IPS-20b (cell line): ENCODE results near the gene ANAPC1.
"Not testable (repeated sequence)": the region's sequence is repeated elsewhere in the genome, so short reads cannot be mapped to it uniquely, and the experiment has no call there.

Experiments
- H3K27ac ChIP-seq: one replicate; pipeline ENCODE4 v1.5.1; 2013; ENCODE audit warnings: low read length
- H3K27me3 ChIP-seq: 2 replicates; pipeline ENCODE4 v1.6.1; 2013; ENCODE audit warnings: mild to moderate bottlenecking, low read length, inconsistent platforms; ENCODE audit not compliant: insufficient read depth
- H3K36me3 ChIP-seq: 2 replicates; pipeline ENCODE4 v1.6.1; 2013; ENCODE audit warnings: low read depth, mild to moderate bottlenecking, inconsistent platforms, low read length, moderate library complexity; ENCODE audit not compliant: insufficient read depth
- H3K4me1 ChIP-seq: 2 replicates; pipeline ENCODE4 v1.6.1; 2013; ENCODE audit warnings: mild to moderate bottlenecking, control low read depth, inconsistent platforms, low read length, moderate library complexity; ENCODE audit not compliant: insufficient read depth
- H3K4me3 ChIP-seq: 2 replicates; pipeline ENCODE4 v1.5.1; 2013; ENCODE audit warnings: mild to moderate bottlenecking, low read length, inconsistent platforms
- H3K9ac ChIP-seq: 2 replicates; pipeline ENCODE4 v1.6.1; 2013; ENCODE audit warnings: low read depth, mild to moderate bottlenecking, inconsistent platforms, low read length, moderate library complexity
- H3K9me3 ChIP-seq: 2 replicates; pipeline ENCODE4 v1.6.1; 2013; ENCODE audit warnings: mild to moderate bottlenecking, low read depth, low read length, inconsistent platforms; ENCODE audit not compliant: insufficient read depth

Gene ANAPC1

GRCh38 chr2:111772180-111772579 is 111.8 kb downstream of the ANAPC1 start:
- H3K27ac ChIP-seq, H3K36me3 ChIP-seq, H3K9me3 ChIP-seq: not testable (repeated sequence)

DNA sequence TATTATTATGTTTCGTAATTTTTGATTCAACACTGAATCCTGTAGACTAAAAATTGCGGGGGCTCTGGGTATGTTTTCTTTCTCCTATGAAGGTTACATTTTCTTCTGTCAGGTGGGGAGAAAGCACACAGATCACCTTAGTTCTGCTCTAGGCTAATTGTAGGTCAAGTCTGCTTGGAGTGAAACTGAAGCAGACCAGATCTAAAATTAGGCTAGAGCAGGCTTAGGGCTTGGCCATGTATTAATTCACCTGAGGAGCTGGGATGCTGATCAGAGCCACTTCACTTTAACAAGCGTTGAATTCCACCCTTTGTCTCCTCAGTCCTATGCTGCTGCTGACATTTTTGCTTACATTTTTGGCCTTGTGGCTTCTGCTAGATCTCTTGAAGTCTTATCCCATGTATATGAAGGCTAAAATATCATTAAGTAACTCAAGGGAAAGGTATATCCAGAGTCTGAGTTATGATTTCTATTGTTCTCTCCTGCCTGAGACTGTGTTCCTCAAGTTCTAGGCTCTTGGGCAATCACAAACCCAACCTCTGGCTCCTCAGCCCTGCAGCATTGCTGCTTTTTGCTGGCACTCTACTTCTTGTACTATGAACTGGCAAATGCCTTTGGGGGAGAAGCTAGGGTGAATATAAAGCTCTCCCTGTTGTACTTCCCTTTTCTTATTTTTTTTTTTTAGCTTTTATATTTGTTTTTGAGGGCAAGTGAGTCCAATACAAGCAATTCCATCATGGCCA is 112.9 kb downstream of the ANAPC1 start:
- not testable (repeated sequence) for H3K9me3 ChIP-seq, H3K4me1 ChIP-seq, H3K4me3 ChIP-seq, H3K27me3 ChIP-seq, H3K9ac ChIP-seq, H3K36me3 ChIP-seq, H3K27ac ChIP-seq

More at GRCh38 chr2:111772180-111772579, 111.8 kb downstream of the ANAPC1 start:
- H3K27me3 ChIP-seq, H3K4me1 ChIP-seq, H3K4me3 ChIP-seq, H3K9ac ChIP-seq: not testable (repeated sequence)

DNA sequence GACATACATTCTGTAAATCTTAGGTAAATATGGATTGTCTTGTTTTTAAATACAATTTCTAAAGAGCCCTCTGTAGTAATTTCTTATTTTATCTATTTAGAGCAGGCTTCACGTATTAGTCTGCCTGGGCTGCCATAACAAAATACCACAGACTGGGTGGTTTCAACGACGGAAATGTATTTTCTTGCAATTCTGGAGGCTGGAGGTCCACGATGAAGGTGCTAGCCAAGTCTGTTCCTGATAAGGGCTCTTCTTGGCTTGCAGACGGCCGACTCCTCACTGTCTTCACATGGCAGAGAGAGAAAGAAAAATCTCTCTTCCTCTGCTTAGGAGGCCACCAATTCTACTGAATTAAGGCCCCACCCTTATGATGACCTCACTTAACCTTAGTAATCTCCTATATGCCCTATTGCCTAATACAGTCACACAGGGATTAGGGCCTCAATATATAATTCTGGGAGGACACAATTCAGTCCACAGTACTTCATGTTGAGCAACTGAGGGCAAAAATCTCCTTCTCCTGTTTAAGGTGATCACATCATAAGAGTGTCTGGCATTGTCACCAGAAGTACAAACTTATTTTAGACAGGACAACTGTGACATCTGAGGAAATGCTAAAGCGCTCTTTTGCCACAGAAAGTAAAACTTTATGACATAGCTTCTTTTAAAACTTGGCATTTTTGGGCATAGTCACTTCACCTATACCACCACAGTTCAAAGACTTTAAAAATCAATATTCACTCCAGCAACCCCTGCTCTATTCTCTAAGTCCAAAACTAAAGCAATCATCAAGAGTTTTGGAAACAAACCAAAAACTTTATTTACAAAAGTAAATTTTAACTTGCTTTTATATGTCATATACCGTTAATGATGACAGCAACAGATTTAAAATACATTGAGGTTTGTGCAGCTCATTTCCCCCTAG is 115.5 kb downstream of the ANAPC1 start:
- H3K36me3 ChIP-seq, H3K4me3 ChIP-seq, H3K9me3 ChIP-seq, H3K9ac ChIP-seq, H3K27ac ChIP-seq, H3K4me1 ChIP-seq, H3K27me3 ChIP-seq: not testable (repeated sequence)

GRCh38 chr2:111767087-111767486 is 116.9 kb downstream of the ANAPC1 start:
- H3K27ac ChIP-seq, H3K9ac ChIP-seq, H3K4me1 ChIP-seq, H3K27me3 ChIP-seq, H3K9me3 ChIP-seq, H3K36me3 ChIP-seq, H3K4me3 ChIP-seq: not testable (repeated sequence)

DNA sequence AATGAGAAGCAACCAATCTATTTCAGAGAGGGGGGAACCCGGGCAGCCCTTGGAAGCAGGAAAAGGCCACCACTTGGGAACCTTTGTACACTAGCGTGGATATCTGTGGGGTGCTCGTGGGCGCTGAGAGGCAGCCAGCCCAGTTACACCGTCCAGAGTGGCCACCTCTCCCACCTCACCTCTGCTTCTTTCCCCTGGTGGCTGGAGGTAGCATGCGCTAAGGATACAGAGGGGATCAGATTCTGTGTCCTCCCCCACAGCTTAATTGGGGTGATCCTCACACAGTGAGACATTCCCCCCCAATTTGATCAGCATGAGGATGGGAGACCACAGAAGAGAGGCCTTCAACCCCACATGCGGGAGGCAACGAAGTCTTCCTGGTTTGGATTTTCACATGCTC is 117.7 kb downstream of the ANAPC1 start:
- not testable (repeated sequence) for H3K27ac ChIP-seq, H3K36me3 ChIP-seq, H3K27me3 ChIP-seq, H3K9me3 ChIP-seq, H3K4me1 ChIP-seq, H3K9ac ChIP-seq, H3K4me3 ChIP-seq

GRCh38 chr2:111764151-111764550 is 119.8 kb downstream of the ANAPC1 start:
- not testable (repeated sequence) for H3K9ac ChIP-seq, H3K27ac ChIP-seq, H3K36me3 ChIP-seq, H3K4me3 ChIP-seq, H3K9me3 ChIP-seq, H3K27me3 ChIP-seq, H3K4me1 ChIP-seq

- H3K27ac ChIP-seq, H3K27me3 ChIP-seq, H3K9me3 ChIP-seq, H3K4me1 ChIP-seq, H3K36me3 ChIP-seq, H3K9ac ChIP-seq, H3K4me3 ChIP-seq: not testable (repeated sequence)
These were observed 123.2 kb downstream of the ANAPC1 start for GRCh38 chr2:111760697-111761284.

- not testable (repeated sequence) for H3K27ac ChIP-seq, H3K36me3 ChIP-seq, H3K4me1 ChIP-seq, H3K4me3 ChIP-seq, H3K9ac ChIP-seq, H3K9me3 ChIP-seq, H3K27me3 ChIP-seq
These were observed 131.5 kb downstream of the ANAPC1 start for GRCh38 chr2:111752533-111752932.

- H3K4me1 ChIP-seq, H3K27me3 ChIP-seq, H3K36me3 ChIP-seq, H3K9ac ChIP-seq, H3K27ac ChIP-seq, H3K9me3 ChIP-seq, H3K4me3 ChIP-seq: not testable (repeated sequence)
These were observed 133.4 kb downstream of the ANAPC1 start for GRCh38 chr2:111750641-111751040.

DNA sequence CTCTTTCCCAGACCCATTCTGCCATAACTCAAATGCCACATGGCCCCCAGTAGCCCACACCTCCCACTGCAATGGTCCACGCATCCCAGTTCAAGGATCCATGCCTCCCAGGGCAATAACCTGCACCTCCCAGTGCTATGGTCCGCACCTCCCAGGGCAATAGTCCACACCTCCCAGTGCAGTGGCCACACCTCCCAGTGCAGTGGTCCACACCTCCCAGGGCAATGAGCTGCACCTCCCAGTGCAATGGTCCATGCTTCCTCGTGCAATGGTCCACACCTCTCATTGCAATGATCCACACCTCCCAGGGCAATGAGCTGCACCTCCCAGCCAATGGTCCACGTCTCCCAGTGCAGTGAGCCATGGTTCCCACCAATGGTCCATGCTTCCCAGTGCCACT is 135.6 kb downstream of the ANAPC1 start:
- H3K4me1 ChIP-seq, H3K9ac ChIP-seq, H3K27ac ChIP-seq, H3K36me3 ChIP-seq, H3K27me3 ChIP-seq, H3K4me3 ChIP-seq, H3K9me3 ChIP-seq: not testable (repeated sequence)

DNA sequence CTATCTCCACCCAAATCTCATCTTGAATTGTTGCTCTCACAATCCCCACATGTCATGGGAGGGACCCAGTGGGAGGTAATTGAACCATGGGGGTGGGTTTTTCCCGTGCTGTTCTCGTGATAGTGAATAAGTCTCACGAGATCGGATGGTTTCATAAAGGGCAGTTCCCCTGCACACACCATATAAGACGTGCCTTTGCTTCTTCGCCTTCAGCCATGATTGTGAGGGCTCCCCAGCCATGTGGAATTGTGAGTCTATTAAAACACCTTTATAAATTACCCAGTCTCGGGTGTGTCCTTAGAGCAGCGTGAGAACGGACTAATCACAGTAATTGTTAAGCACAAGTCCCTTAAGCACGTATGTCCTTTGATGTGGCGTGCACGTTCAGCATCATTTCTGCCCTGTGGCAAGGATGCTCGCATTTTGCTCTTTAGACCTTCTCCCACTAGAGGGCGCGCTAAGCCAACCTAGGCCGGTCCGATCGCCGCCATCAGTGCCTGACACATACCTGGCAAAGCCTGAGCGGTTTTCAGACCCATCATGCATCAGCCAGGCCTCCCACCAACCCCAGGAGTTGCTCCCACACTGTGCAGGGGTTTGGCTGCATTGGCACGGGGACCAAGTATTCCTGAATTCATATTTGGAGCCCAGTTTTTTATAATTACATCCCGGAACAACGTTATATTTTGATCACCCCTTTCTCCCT is 136.4 kb downstream of the ANAPC1 start:
- not testable (repeated sequence) for H3K9me3 ChIP-seq, H3K27me3 ChIP-seq, H3K4me1 ChIP-seq, H3K36me3 ChIP-seq, H3K9ac ChIP-seq, H3K27ac ChIP-seq, H3K4me3 ChIP-seq
